MM.1S (cell line): Measurements from ENCODE around the gene DAZAP1.
A peak's percentile ranks its signal among the peaks of the same experiment; 100 is the strongest.

ENCODE experiments used
- DNase-seq: peaks from one replicate; pipeline ENCODE4 v3.0.0-alpha.2; 2015
- H2AFZ ChIP-seq: fragments of 300-600 bp; sonication (generic); 2 replicates; pipeline ENCODE4 v1.6.0; 2016; ENCODE audit warnings: antibody characterized with exemption, low read length
- H3F3A ChIP-seq: fragments of 300-600 bp; sonication (generic); 2 replicates; pipeline ENCODE4 v1.6.1; 2016; ENCODE audit warnings: mild to moderate bottlenecking, antibody characterized with exemption, low read length, moderate library complexity, mixed read lengths; ENCODE audit not compliant: insufficient read depth
- H3K27ac ChIP-seq: fragments of 300-600 bp; sonication (generic); 2 replicates; pipeline ENCODE4 v1.5.1; 2016; ENCODE audit warnings: mild to moderate bottlenecking, low read length
- H3K27me3 ChIP-seq: fragments of 300-600 bp; sonication (generic); replicated peaks from 2 replicates; pipeline ENCODE4 v1.6.0; 2016; ENCODE audit warnings: low read length; ENCODE audit not compliant: insufficient read depth
- H3K36me3 ChIP-seq: fragments of 300-600 bp; sonication (generic); replicated peaks from 2 replicates; pipeline ENCODE4 v1.6.1; 2016; ENCODE audit warnings: mild to moderate bottlenecking, low read length, mixed read lengths; ENCODE audit not compliant: insufficient read depth
- H3K4me1 ChIP-seq: fragments of 300-600 bp; sonication (generic); 2 replicates; pipeline ENCODE4 v1.6.1; 2016; ENCODE audit warnings: low read length, mixed read lengths
- H3K4me2 ChIP-seq: fragments of 300-600 bp; sonication (generic); 2 replicates; pipeline ENCODE4 v1.6.0; 2016; ENCODE audit warnings: low read depth, low read length
- H3K4me3 ChIP-seq: fragments of 300-600 bp; sonication (generic); 2 replicates; pipeline ENCODE4 v1.5.1; 2016; ENCODE audit warnings: low read length, mixed read lengths
- H3K79me2 ChIP-seq: fragments of 300-600 bp; sonication (generic); 2 replicates; pipeline ENCODE4 v1.6.1; 2016; ENCODE audit warnings: mixed run types, low read length, mixed read lengths
- H3K9ac ChIP-seq: fragments of 300-600 bp; sonication (generic); 2 replicates; pipeline ENCODE4 v1.6.1; 2016; ENCODE audit warnings: low read length, mixed read lengths
- H3K9me2 ChIP-seq: fragments of 300-600 bp; sonication (generic); replicated peaks from 2 replicates; pipeline ENCODE4 v1.6.1; 2016; ENCODE audit warnings: mild to moderate bottlenecking, low read length, mixed read lengths; ENCODE audit not compliant: insufficient read depth
- H3K9me3 ChIP-seq: fragments of 300-600 bp; sonication (generic); replicated peaks from 2 replicates; pipeline ENCODE4 v1.6.1; 2016; ENCODE audit warnings: mild to moderate bottlenecking, low read length, mixed read lengths; ENCODE audit not compliant: insufficient read depth
- H4K20me1 ChIP-seq: fragments of 300-600 bp; sonication (generic); 2 replicates; pipeline ENCODE4 v1.6.1; 2016; ENCODE audit warnings: mild to moderate bottlenecking, low read length, moderate library complexity, mixed read lengths; ENCODE audit not compliant: insufficient read depth
- EZH2 ChIP-seq: fragments of 300-600 bp; sonication (generic); optimal IDR thresholded peaks from 2 replicates; pipeline ENCODE3; 2017; ENCODE audit warnings: low read depth, mild to moderate bottlenecking, antibody characterized with exemption, low read length, mixed read lengths
- EZH2phosphoT487 ChIP-seq: fragments of 300-600 bp; sonication (generic); IDR thresholded peaks from 2 replicates; pipeline ENCODE4 v1.6.1; 2018; ENCODE audit warnings: antibody characterized with exemption, low read length
- TF ChIP-seq, protein P1 (sequence below): fragments of 300-600 bp; sonication (generic); IDR thresholded peaks from 2 replicates; pipeline ENCODE4 v1.5.1; 2016; ENCODE audit warnings: antibody characterized with exemption, low read length, mixed read lengths

The DAZAP1 gene

DNA sequence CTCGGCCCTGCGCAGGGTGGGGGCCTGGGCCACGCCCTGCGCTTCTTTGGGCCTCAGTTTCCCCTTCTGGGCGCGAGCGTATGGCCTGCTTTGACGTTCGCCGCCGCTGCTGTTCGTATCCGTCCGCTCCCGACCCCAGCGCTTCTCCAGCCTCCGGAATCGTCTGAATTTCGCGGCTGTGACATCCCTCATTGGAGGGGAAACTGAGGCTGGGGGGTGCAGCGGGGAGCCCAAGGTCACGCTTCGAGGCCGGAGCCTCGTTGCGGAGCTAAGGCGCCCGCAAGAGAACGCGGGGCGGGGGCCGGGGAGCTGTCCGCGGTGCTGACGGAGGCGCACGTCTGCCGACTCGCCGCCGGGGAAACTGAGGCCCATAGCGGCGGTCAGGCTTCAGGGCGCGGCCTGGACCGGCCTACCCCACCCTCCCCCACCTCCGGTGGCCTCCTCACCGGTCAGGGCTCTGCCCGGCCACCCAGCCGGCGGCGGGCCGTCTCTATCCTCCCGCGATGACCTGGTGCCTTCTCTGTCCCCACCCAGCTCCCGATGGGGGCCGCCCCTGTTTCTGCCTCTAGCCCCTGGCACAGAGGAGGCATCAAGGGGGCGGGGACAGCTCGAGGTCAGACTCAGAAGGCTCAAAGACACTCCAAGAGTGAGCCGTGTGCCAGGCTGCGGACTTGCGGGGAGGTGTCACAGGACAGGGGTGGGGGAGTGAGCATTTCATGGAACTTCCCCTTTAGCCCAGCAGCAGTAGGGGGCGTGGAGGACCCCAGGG, 39.5 kb downstream of the DAZAP1 start:
- no peaks in the 10 kb centered on the region for H3K9me2 ChIP-seq
- no peak overlapping the region for H3K4me2 ChIP-seq
- peaks cover 60% of the 10 kb centered on the region for H3K27me3 ChIP-seq
- H3K4me1 ChIP-seq, result peaks cover 24% of the 10 kb centered on the region
- H3K9me3 ChIP-seq, result no peaks in the 10 kb centered on the region
- peaks cover 38% of the 10 kb centered on the region for H3F3A ChIP-seq
- no peaks in the 10 kb centered on the region for H3K36me3 ChIP-seq
- TF ChIP-seq EZH2phosphoT487 (0 out of 2 replicates have a peak, but pooled peaks have one; percentile 36), EZH2 (peak; percentile 58)
- TF ChIP-seq, protein P1, sequence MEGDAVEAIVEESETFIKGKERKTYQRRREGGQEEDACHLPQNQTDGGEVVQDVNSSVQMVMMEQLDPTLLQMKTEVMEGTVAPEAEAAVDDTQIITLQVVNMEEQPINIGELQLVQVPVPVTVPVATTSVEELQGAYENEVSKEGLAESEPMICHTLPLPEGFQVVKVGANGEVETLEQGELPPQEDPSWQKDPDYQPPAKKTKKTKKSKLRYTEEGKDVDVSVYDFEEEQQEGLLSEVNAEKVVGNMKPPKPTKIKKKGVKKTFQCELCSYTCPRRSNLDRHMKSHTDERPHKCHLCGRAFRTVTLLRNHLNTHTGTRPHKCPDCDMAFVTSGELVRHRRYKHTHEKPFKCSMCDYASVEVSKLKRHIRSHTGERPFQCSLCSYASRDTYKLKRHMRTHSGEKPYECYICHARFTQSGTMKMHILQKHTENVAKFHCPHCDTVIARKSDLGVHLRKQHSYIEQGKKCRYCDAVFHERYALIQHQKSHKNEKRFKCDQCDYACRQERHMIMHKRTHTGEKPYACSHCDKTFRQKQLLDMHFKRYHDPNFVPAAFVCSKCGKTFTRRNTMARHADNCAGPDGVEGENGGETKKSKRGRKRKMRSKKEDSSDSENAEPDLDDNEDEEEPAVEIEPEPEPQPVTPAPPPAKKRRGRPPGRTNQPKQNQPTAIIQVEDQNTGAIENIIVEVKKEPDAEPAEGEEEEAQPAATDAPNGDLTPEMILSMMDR, result no peak
- H3K27ac ChIP-seq, result no peak overlapping the region
- no peak for DNase-seq
- H4K20me1 ChIP-seq, result peaks cover 3% of the 10 kb centered on the region; the same call in 1 of the 2 replicates
- no peaks in the 10 kb centered on the region for H3K79me2 ChIP-seq
- no peak overlapping the region for H2AFZ ChIP-seq
- no peak overlapping the region for H3K4me3 ChIP-seq
- H3K9ac ChIP-seq, result no peak overlapping the region

DNA sequence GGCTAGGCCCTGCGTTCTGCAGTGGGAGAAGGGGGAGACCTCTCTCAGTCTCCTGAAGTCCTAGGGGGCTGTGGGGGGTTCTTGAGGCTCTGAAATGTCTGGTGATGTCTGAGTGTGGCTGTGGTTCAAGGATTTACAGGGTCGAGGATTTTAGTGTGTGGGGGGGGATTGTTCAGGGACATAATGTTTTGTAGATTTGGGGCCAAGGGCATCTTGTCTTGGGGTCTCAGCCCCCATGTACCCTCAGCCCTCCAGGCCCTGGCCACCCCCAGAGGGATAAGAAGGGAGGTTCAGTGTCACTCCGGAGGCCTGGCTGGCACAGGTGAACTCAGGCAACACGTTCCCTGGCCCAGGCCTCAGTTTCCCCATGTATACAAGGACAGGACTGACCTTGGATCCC, 40.1 kb downstream of the DAZAP1 start:
- Histone ChIP-seq H3K27me3 (peaks cover 67% of the 10 kb centered on the region), H4K20me1 (no peaks in the 10 kb centered on the region; the same call in 1 of the 2 replicates)

DNA sequence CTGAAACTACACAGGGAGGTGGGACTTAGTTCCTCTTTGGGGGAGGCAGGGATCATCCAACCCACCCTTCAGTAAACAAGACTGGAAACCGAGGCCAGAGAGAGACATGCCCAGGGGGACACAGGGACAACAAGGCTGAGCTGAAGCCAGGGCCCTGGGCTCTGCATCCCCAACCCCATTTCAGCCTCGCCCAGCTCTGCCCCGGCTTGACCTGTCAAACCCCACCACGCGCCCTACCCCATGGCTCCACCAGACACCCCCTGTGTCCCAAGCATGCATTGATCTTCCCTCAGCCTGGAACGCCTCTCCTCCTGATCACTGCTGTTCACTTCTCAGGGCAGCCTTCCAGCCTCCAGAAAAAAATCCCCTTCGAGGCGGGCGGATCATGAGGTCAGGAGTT, 40.6 kb downstream of the DAZAP1 start:
- Histone ChIP-seq H3K4me1 (peaks cover 15% of the 10 kb centered on the region), H3K36me3 (no peaks in the 10 kb centered on the region), H3K79me2 (no peaks in the 10 kb centered on the region), H3K9me2 (no peaks in the 10 kb centered on the region), H3F3A (peaks cover 28% of the 10 kb centered on the region), H3K4me3 (no peak overlapping the region), H3K27ac (no peak overlapping the region), H3K27me3 (peaks cover 71% of the 10 kb centered on the region), H3K9ac (no peak overlapping the region), H3K4me2 (no peak overlapping the region), H3K9me3 (no peaks in the 10 kb centered on the region), H4K20me1 (no peaks in the 10 kb centered on the region; the same call in 1 of the 2 replicates), H2AFZ (no peak overlapping the region)
- DNase-seq, result no peak
- TF ChIP-seq, protein P1, result no peak
- TF ChIP-seq EZH2 (no peak), EZH2phosphoT487 (no peak)

More for the DNA sequence above, 40.1 kb downstream of the DAZAP1 start:
- H3K27ac ChIP-seq, result no peak overlapping the region
- no peaks in the 10 kb centered on the region for H3K9me2 ChIP-seq
- H3K4me3 ChIP-seq, result no peak overlapping the region
- H3K4me1 ChIP-seq, result peaks cover 19% of the 10 kb centered on the region
- no peaks in the 10 kb centered on the region for H3K79me2 ChIP-seq
- TF ChIP-seq EZH2phosphoT487 (no peak), EZH2 (no peak)
- TF ChIP-seq, protein P1, result no peak
- no peak for DNase-seq
- no peaks in the 10 kb centered on the region for H3K36me3 ChIP-seq
- no peak overlapping the region for H3K4me2 ChIP-seq
- no peak overlapping the region for H2AFZ ChIP-seq
- no peak overlapping the region for H3K9ac ChIP-seq
- no peaks in the 10 kb centered on the region for H3K9me3 ChIP-seq
- H3F3A ChIP-seq, result peaks cover 32% of the 10 kb centered on the region
